SW480 (cell line): ENCODE measurements around the gene SFMBT1.

Source experiments
- DNase-seq: peaks from one replicate; pipeline ENCODE4 v3.0.0-alpha.2; 2016; ENCODE audit warnings: low spot score

The SFMBT1 gene

GRCh38 chr3:52998771-52999513 lies 46.9 kb downstream of the SFMBT1 start:
- no peak for DNase-seq

DNA sequence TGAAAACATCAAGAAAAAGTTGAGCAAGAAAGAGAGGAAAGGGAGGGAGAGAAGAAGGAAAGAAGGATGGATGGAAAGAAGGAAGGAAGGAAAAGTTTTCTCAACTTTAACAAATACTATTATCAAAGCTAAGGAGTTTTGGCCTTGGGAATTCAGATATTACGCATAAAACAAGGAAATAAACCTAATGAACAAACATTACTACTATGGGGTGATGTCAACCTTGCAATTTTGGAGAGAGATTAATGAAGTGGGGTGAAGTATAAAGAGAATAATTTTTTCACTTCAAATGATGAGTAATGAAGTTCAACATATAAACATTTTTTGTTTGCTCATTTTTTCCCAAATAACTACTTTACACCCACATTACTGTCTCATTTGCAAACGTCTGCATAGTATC lies 55.2 kb downstream of the SFMBT1 start:
- no peak for DNase-seq

DNA sequence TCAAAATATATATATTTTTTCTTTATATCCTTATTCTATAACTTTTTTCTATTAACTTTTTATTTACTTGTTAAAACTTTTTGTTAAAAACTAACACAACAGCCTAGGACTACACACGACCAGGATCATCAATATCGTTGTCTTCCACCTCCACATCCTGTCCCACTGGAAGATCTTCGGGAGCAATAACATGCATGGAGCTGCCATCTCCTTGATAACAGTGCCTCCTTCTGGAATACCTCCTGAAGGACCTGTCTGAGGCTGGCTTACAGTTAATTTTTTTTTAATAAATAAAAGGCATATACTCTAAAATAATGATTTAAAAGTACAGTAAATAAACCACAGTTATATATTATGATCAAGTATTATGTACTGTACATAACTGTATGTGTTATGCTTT lies 58.9 kb downstream of the SFMBT1 start:
- DNase-seq: peak; percentile 1

DNA sequence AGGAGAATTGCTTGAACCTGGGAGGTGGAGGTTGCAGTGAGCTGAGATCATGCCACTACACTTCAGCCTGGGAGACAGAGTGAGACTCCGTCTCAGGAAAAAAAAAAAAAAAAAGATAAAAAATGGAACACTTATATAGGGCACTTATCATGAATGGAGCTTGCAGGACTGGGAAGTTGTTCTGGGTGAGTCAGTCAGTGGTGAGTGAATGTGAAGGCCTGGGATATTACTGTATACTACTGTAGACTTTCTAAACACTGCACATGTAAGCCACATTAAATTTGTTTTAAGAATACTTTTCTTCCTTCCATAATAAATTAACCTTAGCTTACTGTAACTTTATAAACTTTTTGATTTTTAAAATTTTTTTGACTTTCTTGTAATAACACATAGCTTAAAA lies 59.8 kb downstream of the SFMBT1 start:
- peak; percentile 0 for DNase-seq

GRCh38 chr3:52983828-52984227 lies 62.0 kb downstream of the SFMBT1 start:
- DNase-seq: no peak

GRCh38 chr3:52983336-52983807 lies 62.5 kb downstream of the SFMBT1 start:
- DNase-seq: peak; percentile 23

GRCh38 chr3:52982839-52983238 lies 63.0 kb downstream of the SFMBT1 start:
- peak; percentile 0 for DNase-seq

DNA sequence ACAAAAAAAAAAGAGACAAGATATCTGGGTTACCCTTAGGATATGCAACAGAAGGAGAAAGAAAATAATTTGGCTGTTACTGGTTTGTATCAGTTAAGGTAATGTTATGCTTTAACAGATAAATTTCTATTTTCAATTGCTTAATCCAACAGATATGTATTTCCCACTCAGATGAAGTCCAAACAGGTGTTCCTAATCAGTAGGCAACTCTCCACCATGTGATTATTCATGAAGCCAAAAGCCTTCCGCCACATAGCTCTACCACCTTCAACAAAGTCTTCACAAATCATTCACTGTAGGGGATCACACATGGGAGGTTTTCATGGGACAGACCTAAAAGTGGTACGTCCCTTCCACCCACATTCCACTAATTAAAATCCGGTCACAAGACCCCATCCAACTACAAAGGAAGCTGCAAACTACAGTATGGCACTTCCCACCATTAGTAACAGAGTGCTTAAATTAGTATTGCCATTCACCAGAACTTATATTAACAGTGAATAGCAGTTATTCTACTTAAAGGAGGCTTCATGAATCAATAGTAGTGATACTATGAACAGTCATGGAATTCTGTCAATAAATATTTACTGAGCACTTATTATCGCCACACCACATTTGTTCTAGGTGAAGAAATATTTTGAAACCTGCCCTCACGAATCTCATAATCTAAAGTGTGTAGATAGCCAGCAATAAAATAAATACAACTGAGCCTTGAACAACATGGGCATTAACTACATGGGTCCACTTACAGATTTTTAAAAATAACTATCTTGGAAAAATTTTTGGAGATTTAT lies 66.5 kb downstream of the SFMBT1 start:
- no peak for DNase-seq

- DNase-seq: no peak
Measured at GRCh38 chr3:52978109-52978754, 67.6 kb downstream of the SFMBT1 start.

DNA sequence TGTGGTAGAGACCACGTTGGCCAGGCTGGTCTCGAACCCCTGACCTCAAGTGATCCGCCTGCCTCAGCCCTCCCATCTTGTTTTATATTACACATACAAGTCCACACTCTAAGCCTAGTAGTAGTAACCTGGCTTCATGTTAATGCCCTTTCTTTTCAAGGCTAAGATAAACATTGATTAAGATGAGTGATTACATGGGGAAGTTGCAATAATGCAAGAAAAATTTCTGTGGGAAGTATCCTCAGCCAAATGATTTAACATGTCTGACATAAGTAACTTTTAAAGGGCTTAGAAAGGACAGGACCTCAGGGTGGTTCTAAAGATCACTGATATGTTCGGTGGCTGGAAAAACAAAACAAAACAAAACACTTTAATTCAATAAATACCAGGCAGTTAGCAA lies 72.1 kb downstream of the SFMBT1 start:
- no peak for DNase-seq

DNA sequence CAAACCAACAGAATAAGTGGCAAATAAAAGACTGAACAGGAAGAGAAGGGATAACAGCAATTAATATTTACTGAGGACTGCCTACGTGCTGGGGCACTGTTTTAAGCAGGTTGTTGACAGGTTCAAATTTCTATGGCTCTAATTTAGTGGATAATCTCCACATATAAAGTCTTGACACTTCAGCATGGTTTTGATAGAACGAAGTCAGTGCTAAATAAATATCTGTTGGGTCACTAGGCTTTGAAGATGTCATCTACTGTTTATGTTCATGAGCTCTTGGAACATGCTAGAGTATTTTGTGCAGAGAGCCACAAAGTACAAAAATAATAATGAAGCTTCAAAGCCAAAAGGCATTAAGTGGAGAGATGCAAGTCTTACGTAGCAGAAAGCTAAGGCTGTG lies 74.0 kb downstream of the SFMBT1 start:
- no peak for DNase-seq

DNA sequence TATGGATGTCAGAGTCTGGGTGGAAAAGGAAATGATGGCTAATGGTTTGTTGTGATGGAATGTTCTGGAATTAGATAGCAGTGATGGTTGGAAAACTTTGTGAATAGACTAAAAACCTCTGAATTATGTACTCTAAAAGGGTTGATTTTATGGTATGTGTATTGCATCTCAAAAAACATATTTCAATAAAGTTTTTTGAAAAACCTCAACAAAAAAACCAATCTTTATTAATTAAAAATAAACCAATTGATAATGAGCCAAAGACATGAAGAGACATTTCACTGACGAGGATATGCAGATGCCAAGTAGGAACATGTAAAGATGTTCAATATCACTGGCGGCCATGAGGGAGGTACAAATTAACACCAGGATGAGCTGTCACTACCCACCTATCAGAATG lies 78.5 kb downstream of the SFMBT1 start:
- DNase-seq: no peak

GRCh38 chr3:52962160-52962559 lies 83.7 kb downstream of the SFMBT1 start:
- no peak for DNase-seq

DNA sequence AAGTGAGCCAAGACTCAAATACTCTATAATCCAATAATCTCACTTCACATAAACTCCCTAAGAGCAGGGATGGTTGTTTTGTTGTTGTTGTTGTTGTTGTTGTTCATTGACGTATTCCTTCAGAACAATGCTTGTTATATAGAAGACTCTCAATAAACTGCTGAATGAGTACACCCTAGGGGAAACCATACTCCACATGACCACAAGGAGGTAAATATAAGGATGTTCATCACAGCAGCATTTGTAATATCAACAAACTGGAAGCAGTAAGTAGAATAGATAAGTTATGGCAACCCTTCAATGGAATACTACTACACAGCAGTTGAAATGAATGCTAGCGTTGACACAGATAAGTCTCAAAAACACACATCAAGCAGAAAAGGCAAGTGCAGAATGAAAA lies 86.1 kb downstream of the SFMBT1 start:
- no peak for DNase-seq

GRCh38 chr3:52939600-52939999 lies 106.3 kb downstream of the SFMBT1 start:
- DNase-seq: no peak

GRCh38 chr3:52934630-52935530 lies 111.0 kb downstream of the SFMBT1 start:
- DNase-seq: peak; percentile 65

DNA sequence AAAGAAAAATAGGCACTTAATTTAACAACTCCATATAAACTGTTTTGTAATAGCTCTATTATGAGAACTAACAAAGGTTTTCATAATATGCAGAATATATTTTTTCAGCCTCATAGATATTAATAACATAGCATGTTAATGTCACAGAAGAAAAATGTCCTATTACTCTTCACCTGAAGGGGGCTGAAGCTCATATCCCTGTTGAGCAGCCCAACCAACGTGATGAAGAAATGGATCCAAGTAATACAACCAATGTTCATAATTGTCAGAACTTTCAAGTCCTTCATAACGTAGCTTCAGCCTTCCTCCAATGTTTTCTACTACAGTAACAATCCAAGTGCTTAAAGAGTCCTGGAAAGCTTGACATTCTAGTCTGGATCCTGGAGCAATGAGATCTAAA lies 114.0 kb downstream of the SFMBT1 start:
- peak; percentile 14 for DNase-seq

DNA sequence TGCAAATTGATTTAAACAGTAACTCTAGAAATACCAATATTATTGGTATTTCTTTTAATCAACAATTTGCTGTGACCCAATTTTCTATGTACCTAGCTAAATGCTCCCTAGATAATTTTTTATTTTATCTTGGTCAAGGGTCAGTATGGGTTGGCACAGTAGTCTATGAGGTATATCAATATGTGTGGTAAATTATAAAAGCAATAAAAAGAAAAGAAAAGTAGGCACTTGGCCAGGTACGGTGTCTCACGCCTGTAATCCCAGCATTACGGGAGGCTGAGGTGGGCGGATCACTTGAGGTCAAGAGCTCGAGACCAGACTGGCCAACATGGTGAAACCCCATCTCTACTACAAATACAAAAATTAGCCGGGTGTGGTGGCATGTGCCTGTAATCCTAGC lies 114.5 kb downstream of the SFMBT1 start:
- no peak for DNase-seq

DNA sequence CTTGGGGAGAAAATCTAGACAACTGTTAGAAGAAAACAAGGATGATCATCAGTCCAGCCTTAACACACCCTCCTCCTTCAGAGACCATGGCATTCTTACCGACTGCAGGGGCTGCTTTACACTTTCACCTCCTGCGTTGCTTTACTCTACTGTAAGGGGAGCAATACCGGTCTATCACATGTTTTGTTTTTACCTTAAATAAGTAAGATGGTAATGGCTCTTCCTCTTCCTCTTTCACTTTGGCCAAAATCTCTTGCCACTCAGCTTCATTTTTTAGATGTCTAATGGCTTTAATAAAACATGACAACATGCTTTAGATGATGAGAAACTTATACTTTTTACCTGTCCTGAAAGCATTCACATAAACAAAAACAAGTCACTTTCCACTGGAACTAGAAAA lies 115.1 kb downstream of the SFMBT1 start:
- DNase-seq: no peak

GRCh38 chr3:52926554-52926953 lies 119.3 kb downstream of the SFMBT1 start:
- DNase-seq: no peak

DNA sequence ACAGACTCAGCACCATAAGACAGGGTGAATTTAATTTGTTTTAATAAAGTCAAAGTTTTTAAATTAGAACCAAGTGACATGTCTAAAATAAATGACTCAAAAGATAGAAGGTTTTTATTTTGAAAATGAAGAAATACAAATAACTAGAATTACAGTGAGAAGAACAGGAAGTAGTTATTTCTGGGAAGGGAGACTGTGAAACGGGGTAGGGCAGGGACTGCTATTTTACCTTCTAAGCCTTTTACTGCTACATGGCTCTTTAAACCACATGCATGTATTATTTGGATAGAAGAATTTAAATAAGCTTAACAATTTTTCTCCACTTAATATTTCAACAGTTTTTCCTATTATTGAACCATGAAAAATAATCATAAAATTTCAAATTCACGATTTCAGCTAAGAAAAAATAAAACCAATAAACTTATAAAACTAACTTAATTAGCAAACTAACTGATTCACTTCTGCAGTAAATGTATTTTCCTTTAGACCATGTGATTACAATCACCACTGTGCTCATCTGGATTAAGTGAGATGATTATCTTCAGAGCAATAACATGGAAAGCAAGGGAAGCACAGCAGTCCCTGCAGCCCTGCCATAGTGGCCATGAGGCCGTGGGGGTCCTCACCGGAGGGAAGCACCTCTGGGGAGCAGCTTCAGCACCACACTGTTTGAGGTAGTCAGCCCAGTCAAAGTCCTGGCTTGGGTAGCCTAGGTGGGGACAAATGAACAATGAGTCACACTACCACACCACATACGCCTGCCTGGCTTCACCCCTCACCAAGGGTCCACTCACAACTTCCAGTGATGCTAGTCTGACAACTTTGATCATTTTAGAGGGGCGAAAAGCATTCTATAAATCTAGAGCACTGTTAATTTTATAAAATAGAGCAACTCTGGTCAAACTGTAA lies 120.2 kb downstream of the SFMBT1 start:
- no peak for DNase-seq
